DOHH2 (cell line): ENCODE measurements around the gene NCF2.
"Not testable (repeated sequence)": the region's sequence is repeated elsewhere in the genome, so short reads cannot be mapped to it uniquely, and the experiment has no call there.

Experiments
- H3F3A ChIP-seq: fragments of 200-600 bp; sonication (generic), shearing (Covaris generic); 2 replicates; pipeline ENCODE4 v1.6.0; 2016; ENCODE audit warnings: antibody characterized with exemption, mild to moderate bottlenecking; ENCODE audit not compliant: control insufficient read depth, insufficient read depth
- H3K27ac ChIP-seq: fragments of 200-600 bp; sonication (generic); 2 replicates; pipeline ENCODE4 v1.5.1; 2014; ENCODE audit warnings: low read depth, mild to moderate bottlenecking, low read length, moderate library complexity
- H3K27me3 ChIP-seq: fragments of 200-600 bp; sonication (generic); 2 replicates; pipeline ENCODE4 v1.6.1; 2014; ENCODE audit warnings: mild to moderate bottlenecking, low read length, mixed read lengths; ENCODE audit not compliant: control insufficient read depth
- H3K36me3 ChIP-seq: fragments of 200-600 bp; sonication (generic); 2 replicates; pipeline ENCODE4 v1.6.1; 2014; ENCODE audit warnings: mild to moderate bottlenecking, low read length, moderate library complexity, mixed read lengths; ENCODE audit not compliant: control insufficient read depth
- H3K4me1 ChIP-seq: fragments of 200-600 bp; sonication (generic); 2 replicates; pipeline ENCODE4 v1.6.1; 2014; ENCODE audit warnings: mild to moderate bottlenecking, low read length, mixed read lengths; ENCODE audit not compliant: control insufficient read depth
- H3K4me2 ChIP-seq: fragments of 200-600 bp; sonication (generic); 2 replicates; pipeline ENCODE4 v1.6.0; 2014; ENCODE audit warnings: mild to moderate bottlenecking, low read length, moderate library complexity
- H3K4me3 ChIP-seq: fragments of 200-600 bp; sonication (generic); 2 replicates; pipeline ENCODE4 v1.5.1; 2014; ENCODE audit warnings: mild to moderate bottlenecking, low read length, mixed read lengths
- H3K79me2 ChIP-seq: fragments of 200-600 bp; sonication (generic); 2 replicates; pipeline ENCODE4 v1.6.1; 2014; ENCODE audit warnings: mild to moderate bottlenecking, low read length, mixed read lengths; ENCODE audit not compliant: control insufficient read depth
- H3K9me2 ChIP-seq: fragments of 200-600 bp; sonication (generic); replicated peaks from 2 replicates; pipeline ENCODE4 v1.6.1; 2014; ENCODE audit warnings: mild to moderate bottlenecking, low read length, mixed read lengths; ENCODE audit not compliant: control insufficient read depth
- H3K9me3 ChIP-seq: fragments of 200-600 bp; sonication (generic); 2 replicates; pipeline ENCODE4 v1.6.1; 2014; ENCODE audit warnings: antibody characterized with exemption, low read length, mixed read lengths; ENCODE audit not compliant: control insufficient read depth, insufficient read depth
- H4K20me1 ChIP-seq: fragments of 200-600 bp; sonication (generic); 2 replicates; pipeline ENCODE4 v1.6.0; 2014; ENCODE audit warnings: low read depth, mild to moderate bottlenecking, antibody characterized with exemption, low read length, moderate library complexity; ENCODE audit not compliant: control insufficient read depth, insufficient read depth
- CTCF ChIP-seq: fragments of 200-600 bp; sonication (generic); IDR thresholded peaks from one replicate; pipeline ENCODE4 v1.5.1; 2014; ENCODE audit warnings: antibody characterized with exemption, mild to moderate bottlenecking, low read depth, low read length; ENCODE audit not compliant: poor library complexity, severe bottlenecking
- EZH2phosphoT487 ChIP-seq: fragments of 200-600 bp; sonication (generic); IDR thresholded peaks from 2 replicates; pipeline ENCODE4 v1.6.1; 2017; ENCODE audit warnings: borderline replicate concordance, mild to moderate bottlenecking, antibody characterized with exemption, low read length, moderate library complexity, mixed read lengths

Gene NCF2

GRCh38 chr1:183619781-183620180, 29.5 kb upstream of the NCF2 start:
- H3K4me3 ChIP-seq, result no peak overlapping the region
- H3K27ac ChIP-seq, result no peak overlapping the region
- H3K36me3 ChIP-seq, result peaks cover 4% of the 10 kb centered on the region
- TF ChIP-seq EZH2phosphoT487, result no peak
- no peak for TF ChIP-seq CTCF
- H3K9me3 ChIP-seq, result no peaks in the 10 kb centered on the region
- no peaks in the 10 kb centered on the region for H3K9me2 ChIP-seq
- no peaks in the 10 kb centered on the region for H4K20me1 ChIP-seq
- no peaks in the 10 kb centered on the region for H3K4me1 ChIP-seq
- no peaks in the 10 kb centered on the region for H3K27me3 ChIP-seq
- H3K79me2 ChIP-seq, result no peaks in the 10 kb centered on the region
- H3K4me2 ChIP-seq, result no peak overlapping the region
- H3F3A ChIP-seq, result peaks cover under 1% of the 10 kb centered on the region

- not testable (repeated sequence) for H3K4me2 ChIP-seq, H3K79me2 ChIP-seq, H3K4me1 ChIP-seq, H3F3A ChIP-seq, H3K9me2 ChIP-seq, H3K27me3 ChIP-seq, H3K27ac ChIP-seq, H3K36me3 ChIP-seq, H4K20me1 ChIP-seq, H3K9me3 ChIP-seq, H3K4me3 ChIP-seq
Measured at GRCh38 chr1:183618202-183618601, 27.9 kb upstream of the NCF2 start.

GRCh38 chr1:183612975-183613374, 22.7 kb upstream of the NCF2 start:
- not testable (repeated sequence) for H3K4me3 ChIP-seq, H3K36me3 ChIP-seq, H4K20me1 ChIP-seq, H3F3A ChIP-seq, H3K4me2 ChIP-seq, H3K27me3 ChIP-seq, H3K9me2 ChIP-seq, H3K9me3 ChIP-seq, H3K27ac ChIP-seq, H3K79me2 ChIP-seq
- H3K4me1 ChIP-seq, result peaks cover 11% of the 10 kb centered on the region

- Histone ChIP-seq H3K4me2 (no peak overlapping the region), H3K27ac (no peak overlapping the region)
- no peak for TF ChIP-seq EZH2phosphoT487
- TF ChIP-seq CTCF, result no peak
Measured at GRCh38 chr1:183612407-183612806, 22.1 kb upstream of the NCF2 start.

More at GRCh38 chr1:183612407-183612806, 22.1 kb upstream of the NCF2 start:
- Histone ChIP-seq H3K4me1 (peaks cover 15% of the 10 kb centered on the region), H3F3A (no peaks in the 10 kb centered on the region), H3K79me2 (no peaks in the 10 kb centered on the region), H3K27me3 (peaks cover 5% of the 10 kb centered on the region; the same call in 1 of the 2 replicates), H3K9me3 (no peaks in the 10 kb centered on the region), H3K9me2 (no peaks in the 10 kb centered on the region), H4K20me1 (no peaks in the 10 kb centered on the region), H3K36me3 (no peaks in the 10 kb centered on the region), H3K4me3 (no peak overlapping the region)
